Epithelial cell of prostate (primary cell): Measurements from ENCODE around the gene CARD14.
"Not testable (repeated sequence)": the region's sequence is repeated elsewhere in the genome, so short reads cannot be mapped to it uniquely, and the experiment has no call there.

Source experiments
- DNase-seq: peaks from one replicate; pipeline ENCODE4 v3.0.0-alpha.2; 2011; ENCODE audit warnings: low read depth, low spot score
- H3K27ac ChIP-seq: fragments of 450-650 bp; 2 replicates; pipeline ENCODE4 v1.5.1; 2017; ENCODE audit warnings: mild to moderate bottlenecking

Gene CARD14

GRCh38 chr17:80182845-80183223 is 13.0 kb downstream of the CARD14 start:
- H3K27ac ChIP-seq, result no peak overlapping the region
- no peak for DNase-seq

- no peak for DNase-seq
- no peak overlapping the region for H3K27ac ChIP-seq
These were observed 14.0 kb downstream of the CARD14 start for GRCh38 chr17:80183581-80184422.

- no peak overlapping the region for H3K27ac ChIP-seq
These were observed 14.5 kb downstream of the CARD14 start for GRCh38 chr17:80184423-80184714.

GRCh38 chr17:80185968-80186367 is 16.1 kb downstream of the CARD14 start:
- no peak for DNase-seq

More at GRCh38 chr17:80184423-80184714, 14.5 kb downstream of the CARD14 start:
- DNase-seq, result no peak

GRCh38 chr17:80187090-80187489 is 17.3 kb downstream of the CARD14 start:
- DNase-seq, result peak; percentile 34
- peak overlapping the region; percentile 56 for H3K27ac ChIP-seq

More at GRCh38 chr17:80185968-80186367, 16.1 kb downstream of the CARD14 start:
- H3K27ac ChIP-seq, result no peak overlapping the region

GRCh38 chr17:80187515-80187941 is 17.7 kb downstream of the CARD14 start:
- no peak for DNase-seq
- peak overlapping the region; percentile 56 for H3K27ac ChIP-seq

- H3K27ac ChIP-seq, result no peak overlapping the region
- DNase-seq, result no peak
These were observed 19.8 kb downstream of the CARD14 start for GRCh38 chr17:80189611-80190010.

GRCh38 chr17:80190716-80191115 is 20.9 kb downstream of the CARD14 start:
- no peak overlapping the region for H3K27ac ChIP-seq
- no peak for DNase-seq

- DNase-seq, result no peak
- no peak overlapping the region for H3K27ac ChIP-seq
These were observed 21.4 kb downstream of the CARD14 start for GRCh38 chr17:80191192-80191591.

- DNase-seq, result no peak
- H3K27ac ChIP-seq, result peak overlapping the region; percentile 13
These were observed 22.2 kb downstream of the CARD14 start for GRCh38 chr17:80191865-80192661.

- no peak for DNase-seq
- H3K27ac ChIP-seq, result no peak overlapping the region
These were observed 25.3 kb downstream of the CARD14 start for GRCh38 chr17:80195141-80195540.

GRCh38 chr17:80195671-80196529 is 26.1 kb downstream of the CARD14 start:
- H3K27ac ChIP-seq, result no peak overlapping the region
- no peak for DNase-seq

- DNase-seq, result no peak
- no peak overlapping the region for H3K27ac ChIP-seq
These were observed 26.8 kb downstream of the CARD14 start for GRCh38 chr17:80196652-80197051.

- DNase-seq, result no peak
- H3K27ac ChIP-seq, result no peak overlapping the region
These were observed 28.4 kb downstream of the CARD14 start for GRCh38 chr17:80198144-80198661.

- not testable (repeated sequence) for H3K27ac ChIP-seq
These were observed 29.5 kb downstream of the CARD14 start for GRCh38 chr17:80199295-80199694.

GRCh38 chr17:80201446-80201845 is 31.6 kb downstream of the CARD14 start:
- H3K27ac ChIP-seq, result no peak overlapping the region
- no peak for DNase-seq

More at GRCh38 chr17:80199295-80199694, 29.5 kb downstream of the CARD14 start:
- DNase-seq, result not testable (repeated sequence)

- H3K27ac ChIP-seq, result no peak overlapping the region
- no peak for DNase-seq
These were observed 32.4 kb downstream of the CARD14 start for GRCh38 chr17:80202197-80202596.

GRCh38 chr17:80203471-80203963 is 33.7 kb downstream of the CARD14 start:
- DNase-seq, result no peak
- no peak overlapping the region for H3K27ac ChIP-seq

- DNase-seq, result no peak
These were observed 35.0 kb downstream of the CARD14 start for GRCh38 chr17:80204626-80205468.

More at GRCh38 chr17:80204626-80205468, 35.0 kb downstream of the CARD14 start:
- no peak overlapping the region for H3K27ac ChIP-seq
